ENCODE results near the gene GDI2.
"Not testable (repeated sequence)": the region's sequence is repeated elsewhere in the genome, so short reads cannot be mapped to it uniquely, and the experiment has no call there.

Gene GDI2

GRCh38 chr10:5855979-5856700 is 42.9 kb upstream of the GDI2 start:
- no peak overlapping the region for H3K4me3 ChIP-seq (replicated peaks; ENCODE audit: low read depth, low read length)
- H3K36me3 ChIP-seq (ENCODE audit: control insufficient read depth, insufficient read depth, low read length), result no peaks in the 10 kb centered on the region
- DNase-seq (ENCODE audit: extremely low read depth, insufficient read length), result no peak
- H3K27me3 ChIP-seq (replicated peaks; ENCODE audit: control insufficient read depth, insufficient read depth, low read length), result no peaks in the 10 kb centered on the region
- TF ChIP-seq, protein P1, sequence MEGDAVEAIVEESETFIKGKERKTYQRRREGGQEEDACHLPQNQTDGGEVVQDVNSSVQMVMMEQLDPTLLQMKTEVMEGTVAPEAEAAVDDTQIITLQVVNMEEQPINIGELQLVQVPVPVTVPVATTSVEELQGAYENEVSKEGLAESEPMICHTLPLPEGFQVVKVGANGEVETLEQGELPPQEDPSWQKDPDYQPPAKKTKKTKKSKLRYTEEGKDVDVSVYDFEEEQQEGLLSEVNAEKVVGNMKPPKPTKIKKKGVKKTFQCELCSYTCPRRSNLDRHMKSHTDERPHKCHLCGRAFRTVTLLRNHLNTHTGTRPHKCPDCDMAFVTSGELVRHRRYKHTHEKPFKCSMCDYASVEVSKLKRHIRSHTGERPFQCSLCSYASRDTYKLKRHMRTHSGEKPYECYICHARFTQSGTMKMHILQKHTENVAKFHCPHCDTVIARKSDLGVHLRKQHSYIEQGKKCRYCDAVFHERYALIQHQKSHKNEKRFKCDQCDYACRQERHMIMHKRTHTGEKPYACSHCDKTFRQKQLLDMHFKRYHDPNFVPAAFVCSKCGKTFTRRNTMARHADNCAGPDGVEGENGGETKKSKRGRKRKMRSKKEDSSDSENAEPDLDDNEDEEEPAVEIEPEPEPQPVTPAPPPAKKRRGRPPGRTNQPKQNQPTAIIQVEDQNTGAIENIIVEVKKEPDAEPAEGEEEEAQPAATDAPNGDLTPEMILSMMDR (IDR thresholded peaks at IDR 0.05; ENCODE audit: insufficient read depth, low read length, poor library complexity, severe bottlenecking), result no peak

GRCh38 chr10:5854131-5854475 is 40.9 kb upstream of the GDI2 start:
- no peak for DNase-seq (ENCODE audit: extremely low read depth, insufficient read length)
- no peak overlapping the region for H3K4me3 ChIP-seq (replicated peaks; ENCODE audit: low read depth, low read length)
- TF ChIP-seq, protein P1 (IDR thresholded peaks at IDR 0.05; ENCODE audit: insufficient read depth, low read length, poor library complexity, severe bottlenecking), result no peak
- no peaks in the 10 kb centered on the region for H3K36me3 ChIP-seq (ENCODE audit: control insufficient read depth, insufficient read depth, low read length)
- H3K27me3 ChIP-seq (replicated peaks; ENCODE audit: control insufficient read depth, insufficient read depth, low read length), result no peaks in the 10 kb centered on the region

GRCh38 chr10:5846667-5847066 is 33.4 kb upstream of the GDI2 start:
- DNase-seq (ENCODE audit: extremely low read depth, insufficient read length); H3K4me3 ChIP-seq (replicated peaks; ENCODE audit: low read depth, low read length); H3K27me3 ChIP-seq (replicated peaks; ENCODE audit: control insufficient read depth, insufficient read depth, low read length); H3K36me3 ChIP-seq (ENCODE audit: control insufficient read depth, insufficient read depth, low read length): not testable (repeated sequence)

GRCh38 chr10:5844345-5845055 is 31.3 kb upstream of the GDI2 start:
- no peak for DNase-seq (ENCODE audit: extremely low read depth, insufficient read length)
- TF ChIP-seq, protein P1 (IDR thresholded peaks at IDR 0.05; ENCODE audit: insufficient read depth, low read length, poor library complexity, severe bottlenecking), result no peak
- Histone ChIP-seq H3K4me3 (replicated peaks; ENCODE audit: low read depth, low read length) (no peak overlapping the region), H3K27me3 (replicated peaks; ENCODE audit: control insufficient read depth, insufficient read depth, low read length) (no peaks in the 10 kb centered on the region), H3K36me3 (ENCODE audit: control insufficient read depth, insufficient read depth, low read length) (no peaks in the 10 kb centered on the region)

DNA sequence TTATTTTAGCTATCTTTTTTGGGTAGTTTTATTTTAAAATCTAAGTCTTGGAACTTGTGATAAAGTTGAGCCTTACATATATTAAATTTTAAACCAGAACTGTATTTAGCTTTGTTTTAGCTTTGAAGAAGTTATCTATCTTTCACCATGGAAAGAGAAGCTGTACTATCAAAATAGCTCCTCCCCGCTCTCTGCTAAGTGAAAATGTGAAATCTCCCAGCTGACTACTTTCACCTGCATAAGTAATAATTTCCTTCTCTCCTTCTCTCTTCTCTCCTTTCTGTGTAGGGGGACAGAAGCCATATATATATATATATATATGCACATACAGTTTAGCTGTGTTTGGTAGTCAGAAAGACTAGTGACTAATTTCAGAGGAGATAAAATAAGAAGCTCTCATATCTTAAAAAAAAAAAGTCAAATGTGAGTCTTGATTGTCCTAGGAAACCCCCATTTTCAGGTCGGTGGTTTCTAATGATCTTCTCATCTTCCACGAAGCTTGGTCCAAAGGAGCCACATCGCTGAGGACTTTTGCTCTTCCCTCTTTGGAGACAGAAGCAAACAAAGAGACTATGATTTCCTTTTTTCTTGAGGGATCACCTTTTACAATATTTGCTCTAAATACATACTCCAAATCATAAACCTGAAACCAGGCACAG is 30.6 kb upstream of the GDI2 start:
- DNase-seq (ENCODE audit: extremely low read depth, insufficient read length), result no peak
- Histone ChIP-seq H3K36me3 (ENCODE audit: control insufficient read depth, insufficient read depth, low read length) (no peaks in the 10 kb centered on the region), H3K27me3 (replicated peaks; ENCODE audit: control insufficient read depth, insufficient read depth, low read length) (no peaks in the 10 kb centered on the region), H3K4me3 (replicated peaks; ENCODE audit: low read depth, low read length) (no peak overlapping the region)
- TF ChIP-seq, protein P1 (IDR thresholded peaks at IDR 0.05; ENCODE audit: insufficient read depth, low read length, poor library complexity, severe bottlenecking), result no peak

- Histone ChIP-seq H3K27me3 (replicated peaks; ENCODE audit: control insufficient read depth, insufficient read depth, low read length) (no peaks in the 10 kb centered on the region), H3K4me3 (replicated peaks; ENCODE audit: low read depth, low read length) (no peak overlapping the region), H3K36me3 (ENCODE audit: control insufficient read depth, insufficient read depth, low read length) (no peaks in the 10 kb centered on the region)
- TF ChIP-seq, protein P1 (IDR thresholded peaks at IDR 0.05; ENCODE audit: insufficient read depth, low read length, poor library complexity, severe bottlenecking), result no peak
- DNase-seq (ENCODE audit: extremely low read depth, insufficient read length), result no peak
These were observed 28.7 kb upstream of the GDI2 start for GRCh38 chr10:5841965-5842364.

Data from GM06990 (cell line).